Ascending aorta (tissue), 2 donors: ENCODE data around the gene ANKRD37. TPM values are rescaled to one million over a fixed set of nuclear protein-coding genes. Genes with fewer than 3 reads are reported as not detected.
"Not testable (repeated sequence)": the region's sequence is repeated elsewhere in the genome, so short reads cannot be mapped to it uniquely, and the experiment has no call there.

ENCODE experiments used
- DNase-seq, 2 donors: peaks; one replicate each; pipeline ENCODE4 v3.0.0-alpha.2; 2019; ENCODE audit warnings: low spot score in 2 of 2
- H3K27ac ChIP-seq, 2 donors: fragments of 200-600 bp; sonication (generic); one replicate each; pipeline ENCODE4 v1.5.1; 2016 to 2017; ENCODE audit warnings: mild to moderate bottlenecking in 1 of 2
- H3K27me3 ChIP-seq: fragments of 200-600 bp; sonication (generic); one replicate; pipeline ENCODE4 v1.5.1; 2017
- H3K36me3 ChIP-seq, 2 donors: fragments of 200-600 bp; sonication (generic); one replicate each; pipeline ENCODE4 v1.5.1; 2016
- H3K4me1 ChIP-seq, 2 donors: fragments of 200-600 bp; sonication (generic); one replicate each; pipeline ENCODE4 v1.5.1; 2016 to 2017; ENCODE audit warnings: mild to moderate bottlenecking in 1 of 2
- H3K4me3 ChIP-seq, 2 donors: fragments of 200-600 bp; sonication (generic); one replicate each; pipeline ENCODE4 v1.5.1; 2016 to 2017; ENCODE audit warnings: mild to moderate bottlenecking in 1 of 2
- H3K9me3 ChIP-seq, 2 donors: fragments of 200-600 bp; sonication (generic); one replicate each; pipeline ENCODE4 v1.5.1; 2016
- intact Hi-C: fragments of 100-400 bp; cut with DNase I; formaldehyde crosslinking; loops from one replicate; pipeline ENCODE4 v1.15.1; 2023
- total RNA-seq: library from RNA; depleted of rRNA; stranded (reverse); fragments of >200 nt; gene quantifications from one replicate; pipeline ENCODE4 v1.1.0, GENCODE V29; 2016
- TF ChIP-seq, protein P1 (sequence below), 3 experiments: fragments of 200-600 bp in 2 of 3; fragments of 450-650 bp in 1 of 3; sonication (generic) in 2 of 3; IDR thresholded peaks; one replicate each; pipeline ENCODE4 v1.5.1; 2016 to 2019; ENCODE audit warnings: antibody characterized with exemption in 3 of 3, mild to moderate bottlenecking in 1 of 3, moderate library complexity in 1 of 3

Gene ANKRD37
- total RNA-seq, 1 donor from 2014 or later = 1.9 TPM

DNA sequence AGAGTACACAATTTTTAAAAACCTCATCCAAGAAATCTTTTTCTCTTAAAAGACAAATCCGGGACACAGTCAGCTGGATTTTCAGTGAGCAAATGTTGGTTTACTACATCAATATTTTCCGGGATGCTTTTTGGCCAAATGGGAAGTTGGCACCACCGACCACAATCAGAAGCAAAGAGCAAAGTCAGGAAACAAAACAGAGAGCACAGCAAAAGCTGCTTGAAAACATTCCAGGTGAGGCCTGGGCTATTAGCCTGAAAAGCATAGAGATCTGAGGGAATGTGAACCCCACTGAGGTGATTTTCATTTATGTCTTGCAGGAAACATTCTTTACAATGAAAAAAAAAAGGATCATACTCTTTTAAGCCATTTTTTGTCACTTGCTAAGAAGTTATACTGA is 34.8 kb upstream of the ANKRD37 start:
- no peaks in the 10 kb centered on the region for H3K9me3 ChIP-seq
- H3K4me3 ChIP-seq = no peak overlapping the region
- H3K4me1 ChIP-seq = peaks cover 7 to 53% of the 10 kb centered on the region in 2 donors
- no peaks in the 10 kb centered on the region for H3K36me3 ChIP-seq
- peak in 1 of 2 donors; percentile 33 for DNase-seq
- TF ChIP-seq, protein P1, sequence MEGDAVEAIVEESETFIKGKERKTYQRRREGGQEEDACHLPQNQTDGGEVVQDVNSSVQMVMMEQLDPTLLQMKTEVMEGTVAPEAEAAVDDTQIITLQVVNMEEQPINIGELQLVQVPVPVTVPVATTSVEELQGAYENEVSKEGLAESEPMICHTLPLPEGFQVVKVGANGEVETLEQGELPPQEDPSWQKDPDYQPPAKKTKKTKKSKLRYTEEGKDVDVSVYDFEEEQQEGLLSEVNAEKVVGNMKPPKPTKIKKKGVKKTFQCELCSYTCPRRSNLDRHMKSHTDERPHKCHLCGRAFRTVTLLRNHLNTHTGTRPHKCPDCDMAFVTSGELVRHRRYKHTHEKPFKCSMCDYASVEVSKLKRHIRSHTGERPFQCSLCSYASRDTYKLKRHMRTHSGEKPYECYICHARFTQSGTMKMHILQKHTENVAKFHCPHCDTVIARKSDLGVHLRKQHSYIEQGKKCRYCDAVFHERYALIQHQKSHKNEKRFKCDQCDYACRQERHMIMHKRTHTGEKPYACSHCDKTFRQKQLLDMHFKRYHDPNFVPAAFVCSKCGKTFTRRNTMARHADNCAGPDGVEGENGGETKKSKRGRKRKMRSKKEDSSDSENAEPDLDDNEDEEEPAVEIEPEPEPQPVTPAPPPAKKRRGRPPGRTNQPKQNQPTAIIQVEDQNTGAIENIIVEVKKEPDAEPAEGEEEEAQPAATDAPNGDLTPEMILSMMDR (IDR thresholded peaks at IDR 0.05) = no peak
- intact Hi-C loops = no loop called here
- peak overlapping the region; percentile 66 to 84 for H3K27ac ChIP-seq
- no peaks in the 10 kb centered on the region for H3K27me3 ChIP-seq

DNA sequence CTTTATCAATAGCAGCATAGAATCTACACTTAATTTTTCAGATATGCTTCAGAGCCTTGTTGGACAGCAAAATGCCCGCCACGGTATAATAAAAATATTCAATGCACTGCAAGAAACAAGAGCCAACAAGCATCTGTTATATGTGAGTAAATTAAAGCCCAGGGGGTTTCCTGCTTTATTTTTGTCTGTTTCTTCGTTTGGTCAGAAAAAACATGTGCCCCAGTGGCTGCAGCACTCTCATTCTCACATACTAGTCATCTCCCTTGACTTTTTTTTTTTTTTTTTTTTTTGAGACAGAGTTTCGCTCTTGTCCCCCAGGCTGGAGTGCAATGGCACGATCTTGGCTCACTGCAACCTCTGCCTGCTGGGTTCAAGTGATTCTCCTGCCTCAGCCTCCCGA is 34.1 kb upstream of the ANKRD37 start:
- intact Hi-C loops, H3K4me3 ChIP-seq, H3K9me3 ChIP-seq, H3K36me3 ChIP-seq, H3K27me3 ChIP-seq, DNase-seq: not testable (repeated sequence)
- H3K27ac ChIP-seq = peak overlapping the region; percentile 66 to 84
- peaks cover 7 to 50% of the 10 kb centered on the region in 2 donors for H3K4me1 ChIP-seq

DNA sequence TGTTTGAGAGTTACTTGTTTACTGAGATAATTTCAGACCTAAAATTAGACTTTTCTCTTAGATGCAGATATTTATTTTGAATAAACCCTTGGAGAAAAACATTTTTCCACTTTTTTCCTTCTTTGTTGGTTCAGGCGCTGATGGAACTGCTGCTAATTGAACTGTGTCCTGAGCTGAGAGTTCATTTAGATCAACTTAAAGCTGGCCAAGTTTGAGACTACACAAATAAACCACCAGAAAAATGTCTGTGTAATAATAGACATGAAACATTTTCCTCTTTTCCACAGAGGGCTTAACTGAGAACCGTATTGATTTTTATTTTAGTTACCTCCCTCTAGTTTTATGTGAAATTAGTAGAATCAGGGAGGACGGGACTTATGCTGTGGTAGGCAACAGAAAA is 33.4 kb upstream of the ANKRD37 start:
- TF ChIP-seq, protein P1 (IDR thresholded peaks at IDR 0.05) = no peak
- Histone ChIP-seq H3K4me3 (no peak overlapping the region), H3K9me3 (no peaks in the 10 kb centered on the region), H3K27me3 (no peaks in the 10 kb centered on the region), H3K36me3 (no peaks in the 10 kb centered on the region), H3K4me1 (peaks cover 7 to 46% of the 10 kb centered on the region in 2 donors), H3K27ac (peak overlapping the region; percentile 59 to 84)
- DNase-seq = no peak
- intact Hi-C loops = no loop called here

DNA sequence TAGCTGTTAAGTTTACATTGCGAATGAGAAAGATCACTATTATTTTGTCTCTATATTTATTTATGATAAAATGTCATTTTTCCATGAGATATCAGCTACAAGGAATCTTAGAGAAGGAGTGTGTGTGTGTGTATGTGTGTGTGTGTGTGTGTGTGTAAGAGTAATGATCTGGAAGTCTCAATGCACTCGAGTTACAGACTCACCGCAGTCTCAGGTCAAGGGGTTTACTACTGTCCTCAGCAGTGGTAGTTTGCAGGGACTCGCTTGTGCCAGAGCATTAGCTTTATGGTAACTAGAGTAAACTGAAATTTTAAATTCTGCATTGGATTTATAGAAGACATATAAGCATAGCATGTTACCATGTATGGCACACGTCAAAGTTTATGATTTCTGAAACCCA is 31.8 kb upstream of the ANKRD37 start:
- H3K36me3 ChIP-seq = no peaks in the 10 kb centered on the region
- intact Hi-C loops = no loop called here
- TF ChIP-seq, protein P1 (IDR thresholded peaks at IDR 0.05) = no peak

DNA sequence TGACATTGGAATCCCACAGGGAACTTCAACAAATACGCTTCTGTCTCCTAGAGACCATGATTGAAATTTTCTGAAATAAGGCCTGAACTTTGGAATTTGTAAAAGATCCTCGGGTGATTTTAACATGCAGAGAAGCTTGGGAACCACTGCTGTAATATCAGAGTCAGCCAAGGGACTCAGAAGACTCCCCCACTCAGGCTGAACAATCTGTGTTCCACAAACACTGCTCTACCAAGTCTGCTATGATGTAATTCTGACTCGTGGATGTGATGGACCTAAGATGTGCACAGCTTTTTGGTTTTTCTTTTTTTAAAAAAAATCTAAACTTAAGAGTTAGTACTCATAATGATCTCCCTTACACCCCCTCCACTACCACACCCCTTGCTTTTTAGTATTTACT is 26.9 kb upstream of the ANKRD37 start:
- Histone ChIP-seq H3K9me3 (no peaks in the 10 kb centered on the region), H3K4me1 (no peaks in the 10 kb centered on the region), H3K27me3 (no peaks in the 10 kb centered on the region), H3K27ac (no peak overlapping the region), H3K4me3 (no peak overlapping the region), H3K36me3 (peaks cover 5 to 30% of the 10 kb centered on the region in 2 donors)
- intact Hi-C loops = no loop called here
- no peak for DNase-seq
- TF ChIP-seq, protein P1 (IDR thresholded peaks at IDR 0.05) = no peak

More for the DNA sequence above, 31.8 kb upstream of the ANKRD37 start:
- Histone ChIP-seq H3K4me1 (peaks cover 3 to 37% of the 10 kb centered on the region in 2 donors), H3K4me3 (no peak overlapping the region), H3K9me3 (no peaks in the 10 kb centered on the region), H3K27me3 (no peaks in the 10 kb centered on the region), H3K27ac (no peak overlapping the region)
- peak in 1 of 2 donors; percentile 40 for DNase-seq

DNA sequence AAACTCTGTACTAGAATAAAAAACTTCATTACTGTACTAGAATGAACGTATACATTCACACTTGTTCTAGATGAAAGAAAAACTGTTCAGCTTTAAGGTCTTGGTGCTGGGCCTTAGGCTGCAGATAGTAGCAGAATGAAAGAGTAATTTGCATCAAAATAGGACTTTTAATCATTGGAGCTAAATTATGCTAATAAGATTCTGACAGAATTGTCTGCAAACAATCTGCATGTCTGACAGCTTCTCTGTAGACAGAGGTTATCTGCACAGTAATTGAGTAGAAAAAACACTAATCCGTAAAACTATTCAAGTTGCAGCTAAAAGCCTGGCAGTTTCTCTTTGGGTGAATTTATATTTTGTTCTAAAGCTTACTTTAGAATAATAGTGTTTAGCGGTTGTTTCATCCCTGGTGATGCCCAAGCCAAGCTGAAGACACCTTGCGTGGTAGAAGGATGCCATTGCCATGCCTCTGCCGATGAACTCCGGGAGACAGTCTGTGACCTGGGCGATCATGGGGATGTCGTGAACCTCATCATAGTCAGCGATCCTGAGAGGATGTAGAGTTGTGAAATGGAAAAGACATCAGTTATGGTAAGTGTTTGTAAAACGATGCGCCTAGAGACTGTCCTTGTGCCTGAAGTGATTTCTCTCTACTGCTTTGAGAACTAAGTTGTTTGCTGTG is 26.2 kb upstream of the ANKRD37 start:
- intact Hi-C loops = no loop called here
- Histone ChIP-seq H3K9me3 (no peaks in the 10 kb centered on the region), H3K27me3 (no peaks in the 10 kb centered on the region), H3K36me3 (peaks cover 5 to 30% of the 10 kb centered on the region in 2 donors), H3K4me1 (no peaks in the 10 kb centered on the region), H3K27ac (no peak overlapping the region), H3K4me3 (no peak overlapping the region)
- DNase-seq = no peak
- TF ChIP-seq, protein P1 (IDR thresholded peaks at IDR 0.05) = no peak
